GM12891 (cell line): Measurements from ENCODE around the gene GNB3.

Experiments
- POLR2A ChIP-seq: IDR thresholded peaks from 2 replicates; pipeline ENCODE4 v1.6.1; 2011; ENCODE audit warnings: low read depth, low read length, control low read depth
- POLR2AphosphoS5 ChIP-seq: IDR thresholded peaks from 2 replicates; pipeline ENCODE4 v1.6.1; 2011; ENCODE audit warnings: low read depth, low read length, control low read depth
- TAF1 ChIP-seq: IDR thresholded peaks from 2 replicates; pipeline ENCODE4 v1.6.1; 2011; ENCODE audit warnings: low read depth, low read length, control low read depth

DNA sequence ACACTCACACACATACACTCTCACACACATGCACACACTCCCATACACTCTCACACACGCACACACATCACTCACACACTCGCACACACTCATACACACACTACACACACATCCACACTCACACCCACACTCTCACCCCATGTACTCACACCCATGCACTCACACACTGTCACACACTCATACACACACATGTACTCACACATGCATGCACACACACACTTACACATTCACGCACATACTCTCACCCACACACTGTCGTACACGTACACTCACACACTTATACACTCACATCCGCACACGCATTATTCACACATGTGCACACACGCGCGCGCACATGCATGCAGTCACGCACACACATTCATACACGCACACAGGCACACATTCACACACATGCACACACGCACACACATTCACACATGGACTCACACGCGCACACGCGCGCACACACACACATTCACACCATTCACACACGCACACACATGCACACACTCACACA is 23.0 kb upstream of the GNB3 start:
- no peak for TF ChIP-seq TAF1
- TF ChIP-seq POLR2A: no peak
- no peak for TF ChIP-seq POLR2AphosphoS5
